IPS-11a (cell line): ENCODE measurements around the gene SYT17.

Experiments used
- H3K4me3 ChIP-seq: one replicate; pipeline ENCODE4 v1.5.1; 2013; ENCODE audit warnings: low read depth, low read length, control low read depth

Gene SYT17

DNA sequence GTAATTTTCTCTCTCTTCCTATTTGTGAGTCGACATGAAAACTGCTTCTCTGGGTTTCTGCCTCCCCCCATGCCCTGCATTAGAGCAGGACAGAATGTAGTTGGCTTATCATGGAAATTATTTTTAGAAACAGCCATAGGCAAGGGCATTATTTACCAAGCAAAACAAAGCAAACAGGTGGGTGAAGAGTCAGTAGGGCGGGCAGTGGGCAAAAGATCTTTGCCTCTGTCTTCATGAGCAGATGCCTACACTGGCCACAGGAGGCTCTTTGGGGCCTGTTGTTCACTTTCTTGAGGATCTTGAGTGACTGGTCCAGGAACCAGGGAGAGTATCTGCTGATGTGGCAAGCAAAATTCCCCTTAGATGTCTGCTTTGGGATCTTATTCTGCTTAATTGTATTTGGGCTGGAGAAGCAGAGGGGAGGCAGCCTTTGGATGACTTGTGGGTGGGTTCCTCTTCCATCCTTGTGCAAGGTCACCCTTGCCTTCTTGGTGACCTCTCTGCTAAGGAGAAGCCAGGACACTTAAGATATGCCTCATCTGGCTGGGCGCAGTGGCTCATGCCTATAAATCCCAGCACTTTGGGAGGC lies 75.0 kb downstream of the SYT17 start:
- no peak overlapping the region for H3K4me3 ChIP-seq

DNA sequence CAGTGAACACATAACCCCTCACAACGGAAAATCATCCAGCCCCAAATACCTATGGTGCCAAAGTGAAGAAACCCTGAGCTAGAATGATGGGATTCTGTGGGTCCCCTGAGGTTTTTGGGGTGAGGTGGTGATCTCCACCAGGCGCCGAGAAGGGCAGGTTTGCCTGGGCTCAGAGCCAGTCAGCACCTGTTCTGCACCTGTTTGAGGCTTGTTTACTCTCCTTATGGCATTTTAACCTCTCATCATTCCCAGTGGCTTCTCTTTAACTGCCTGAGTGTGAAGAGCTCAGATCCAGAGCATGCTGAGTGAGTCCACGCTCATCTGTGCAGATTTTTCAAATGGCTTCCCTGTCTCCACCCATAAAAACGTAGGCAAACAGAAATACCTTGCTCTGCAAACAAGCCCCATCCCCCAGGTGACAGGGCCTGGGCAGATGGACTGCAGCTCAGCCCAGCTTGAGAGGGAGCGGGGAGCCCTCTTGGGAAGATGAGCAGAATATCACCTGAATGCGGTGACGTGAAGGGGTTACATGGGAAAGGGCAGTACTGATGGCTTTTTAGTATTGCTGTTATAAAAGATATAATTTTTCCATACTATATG lies 77.4 kb downstream of the SYT17 start:
- H3K4me3 ChIP-seq = no peak overlapping the region

DNA sequence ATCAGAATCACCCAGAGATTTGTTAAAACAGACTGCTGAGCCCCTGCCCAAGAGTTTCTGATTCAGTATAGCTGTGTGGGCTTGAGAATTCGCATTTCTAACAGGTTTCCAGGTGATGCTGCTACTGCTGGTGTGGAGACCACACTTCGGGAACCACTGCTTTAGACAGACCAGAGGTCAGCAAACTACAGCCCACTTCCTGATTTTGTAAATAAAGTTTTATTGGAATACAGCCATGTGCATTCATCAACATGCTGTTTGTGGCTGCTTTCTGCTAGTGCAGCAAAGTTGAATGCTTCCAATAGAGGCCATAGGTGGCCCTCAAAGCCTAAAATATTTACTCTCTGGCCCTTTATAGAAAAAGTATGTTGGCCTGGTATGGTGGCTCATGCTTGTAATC lies 84.9 kb downstream of the SYT17 start:
- no peak overlapping the region for H3K4me3 ChIP-seq

DNA sequence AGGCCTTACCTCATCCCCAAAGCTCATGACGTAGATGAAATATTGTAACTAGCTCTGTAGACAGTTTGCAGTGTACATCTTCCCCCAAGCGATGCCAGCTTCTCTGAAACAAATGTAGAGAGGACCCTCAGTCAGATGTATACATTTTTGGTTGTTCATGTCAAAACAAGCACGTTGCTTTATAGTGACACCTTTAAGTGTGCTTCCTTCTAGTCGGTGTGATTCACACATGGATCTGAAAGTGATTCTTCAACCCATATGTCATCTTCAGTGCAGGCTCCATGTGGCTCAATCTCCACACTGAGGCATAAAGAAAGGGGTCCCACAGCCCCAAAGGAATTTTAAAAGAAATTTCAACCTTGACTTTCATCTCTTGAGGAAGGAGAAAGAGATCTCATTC lies 86.6 kb downstream of the SYT17 start:
- no peak overlapping the region for H3K4me3 ChIP-seq

DNA sequence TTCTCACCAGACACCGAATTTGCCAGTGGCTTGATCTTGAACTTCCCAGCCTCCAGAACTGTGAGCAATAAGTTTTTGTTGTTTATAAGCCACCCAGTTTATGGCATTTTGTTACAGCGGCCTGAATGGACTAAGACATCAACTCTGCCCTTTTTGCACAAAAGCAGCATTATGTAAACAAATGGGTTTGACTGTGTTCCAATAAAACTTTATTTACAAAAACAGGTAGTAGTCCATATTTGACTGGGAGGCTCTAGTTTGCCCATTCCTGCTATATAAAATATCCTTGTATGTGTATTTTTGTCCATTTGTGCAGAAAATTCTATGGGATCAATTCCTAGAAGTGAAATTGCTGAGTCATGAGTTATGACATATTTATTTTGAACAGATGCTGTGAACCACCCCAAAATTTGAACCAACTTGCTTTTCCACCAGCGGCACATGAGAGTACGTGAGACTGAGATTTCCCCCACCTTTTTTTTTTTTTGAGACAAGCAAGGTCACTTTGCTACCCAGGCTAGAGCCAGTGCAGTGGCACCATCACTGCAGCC lies 96.2 kb downstream of the SYT17 start:
- no peak overlapping the region for H3K4me3 ChIP-seq

DNA sequence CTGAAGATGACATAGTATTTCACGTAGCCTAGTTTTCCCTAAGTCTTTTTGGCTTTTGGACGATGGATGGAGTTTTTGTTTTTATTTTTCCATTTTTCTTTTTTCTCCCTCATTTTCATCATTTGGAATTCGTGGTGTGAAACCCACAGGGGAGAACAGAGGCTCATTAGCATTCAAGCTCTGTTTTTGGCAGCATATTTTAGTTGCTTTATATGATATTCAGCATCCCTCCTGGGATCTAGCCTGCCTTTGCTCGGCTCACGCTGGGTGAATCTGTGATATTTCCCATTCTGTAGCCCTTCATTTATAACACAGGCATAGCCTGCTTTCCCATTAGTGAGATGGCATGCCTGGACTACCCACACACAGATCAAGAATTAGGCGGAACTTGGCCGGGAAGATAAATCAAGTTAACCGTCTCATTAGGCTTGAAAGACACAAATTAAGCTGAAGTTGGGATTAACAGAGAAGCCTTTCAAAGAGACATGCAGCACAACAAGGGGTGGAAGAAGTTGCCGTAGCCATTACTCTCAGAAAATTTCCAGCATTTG lies 97.4 kb downstream of the SYT17 start:
- no peak overlapping the region for H3K4me3 ChIP-seq

DNA sequence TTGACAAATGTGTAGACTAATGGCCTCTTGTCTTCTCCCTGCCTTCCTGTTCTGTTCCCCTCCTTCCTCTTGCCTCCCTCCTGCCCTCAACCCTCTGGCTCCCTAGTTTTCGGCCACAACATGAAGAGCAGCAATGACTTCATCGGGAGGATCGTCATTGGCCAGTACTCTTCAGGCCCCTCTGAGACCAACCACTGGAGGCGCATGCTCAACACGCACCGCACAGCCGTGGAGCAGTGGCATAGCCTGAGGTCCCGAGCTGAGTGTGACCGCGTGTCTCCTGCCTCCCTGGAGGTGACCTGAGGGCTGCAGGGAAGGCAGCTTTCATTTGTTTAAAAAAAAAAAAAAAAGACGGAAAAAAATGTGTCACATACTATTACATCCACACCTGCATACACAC lies 98.7 kb downstream of the SYT17 start:
- H3K4me3 ChIP-seq = no peak overlapping the region

DNA sequence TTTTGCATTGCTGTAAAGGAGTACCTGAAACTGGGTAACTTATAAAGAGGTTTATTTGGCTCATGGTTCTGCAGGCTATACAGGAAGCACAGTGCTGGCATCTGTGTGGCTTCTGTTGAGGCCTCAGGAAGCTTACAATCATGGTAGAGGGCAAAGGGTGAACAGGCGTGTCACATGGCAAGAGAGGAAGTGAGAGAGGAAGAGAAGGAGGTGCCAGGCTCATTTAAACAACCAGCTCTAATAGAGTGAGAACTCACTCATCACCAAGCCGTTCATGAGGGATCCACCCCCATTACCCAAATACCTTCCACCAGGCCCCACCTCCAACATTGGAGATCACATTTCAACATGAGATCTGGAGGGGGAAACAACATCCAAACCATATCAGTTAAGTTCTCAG lies 101.1 kb downstream of the SYT17 start:
- no peak overlapping the region for H3K4me3 ChIP-seq

DNA sequence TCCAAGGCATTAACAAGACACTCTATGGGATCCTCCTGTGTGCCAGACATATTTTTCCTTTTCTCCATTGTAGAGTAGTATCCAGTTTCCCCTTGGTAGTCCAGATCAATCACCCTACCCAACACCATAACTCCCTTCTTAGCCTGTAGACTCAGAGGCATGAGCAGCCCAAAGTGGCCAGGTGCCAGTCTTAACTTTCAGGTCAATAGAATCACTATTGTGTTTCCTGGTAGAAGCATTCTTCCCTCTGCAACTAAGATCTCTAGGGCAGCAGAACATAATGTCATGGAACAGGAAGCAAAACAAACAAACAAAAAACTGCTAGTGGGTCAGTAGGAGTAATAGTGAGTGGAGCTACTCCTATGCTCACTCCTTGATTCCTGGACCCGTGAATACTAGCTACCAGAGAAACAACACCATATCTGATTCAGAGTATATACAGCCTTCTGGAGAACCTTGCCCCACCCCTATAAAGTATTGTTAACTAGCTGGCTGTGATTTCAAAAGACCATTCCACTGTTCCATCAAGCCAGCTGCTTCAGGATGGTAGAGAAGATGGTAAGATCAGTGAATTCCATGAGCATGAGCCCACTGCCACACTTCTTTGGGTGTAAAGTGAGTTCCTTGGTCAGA lies 106.2 kb downstream of the SYT17 start:
- no peak overlapping the region for H3K4me3 ChIP-seq

DNA sequence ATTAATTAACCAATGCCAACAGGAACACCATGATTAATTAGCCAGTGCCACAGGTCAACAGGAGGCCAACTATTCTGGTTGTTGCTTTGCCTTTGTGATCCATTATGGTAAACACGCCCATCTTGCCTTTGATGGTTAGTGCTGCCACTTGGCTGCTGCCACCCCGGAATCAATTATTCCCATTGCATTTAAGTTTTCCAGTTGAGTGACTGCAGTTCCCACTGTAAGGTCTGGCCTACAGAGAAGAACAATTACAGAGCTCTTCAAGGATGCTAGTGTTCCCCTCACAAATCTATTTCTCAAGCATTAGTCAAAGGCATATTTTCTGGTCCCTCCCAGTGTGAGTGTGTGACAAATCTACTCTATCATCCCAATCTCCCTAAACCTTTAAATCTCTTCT lies 110.4 kb downstream of the SYT17 start:
- H3K4me3 ChIP-seq = no peak overlapping the region

DNA sequence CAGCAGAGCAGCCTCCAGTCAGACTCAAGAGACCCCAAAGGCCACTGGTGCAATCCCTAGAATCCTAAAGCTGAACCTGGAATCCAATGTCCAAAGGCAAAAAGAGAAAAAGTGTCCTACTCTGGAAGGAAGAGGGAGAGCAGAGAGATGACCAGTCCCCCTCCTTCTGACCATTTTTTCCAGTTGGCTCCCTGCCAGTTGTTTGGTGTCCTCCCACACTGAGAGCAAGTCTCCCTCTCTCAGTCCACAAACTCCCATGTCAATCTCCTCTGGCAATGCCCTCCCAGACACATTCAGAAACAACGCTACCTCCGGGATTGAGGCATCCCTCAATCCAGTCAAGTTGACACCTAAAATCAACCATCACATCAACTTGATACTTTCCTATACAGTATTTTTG lies 113.2 kb downstream of the SYT17 start:
- no peak overlapping the region for H3K4me3 ChIP-seq

DNA sequence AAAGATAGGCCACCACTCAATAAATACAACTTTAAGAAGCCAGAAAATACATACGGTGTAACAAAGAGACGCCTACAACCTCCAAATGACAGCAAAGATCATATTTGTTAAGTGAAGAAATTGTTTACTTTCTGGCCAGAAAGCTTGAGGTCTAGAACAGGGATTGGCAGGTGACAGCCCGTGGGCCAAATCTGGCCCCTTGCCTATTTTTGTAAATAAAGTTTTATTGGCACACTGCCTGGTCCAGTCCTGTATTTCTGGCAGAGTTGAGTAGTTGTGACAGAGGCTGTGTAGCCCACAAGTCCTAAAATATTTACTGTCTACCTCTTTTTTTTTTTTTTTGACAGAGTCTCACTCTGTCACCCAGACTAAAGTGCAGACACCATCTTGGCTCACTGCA lies 114.1 kb downstream of the SYT17 start:
- no peak overlapping the region for H3K4me3 ChIP-seq

DNA sequence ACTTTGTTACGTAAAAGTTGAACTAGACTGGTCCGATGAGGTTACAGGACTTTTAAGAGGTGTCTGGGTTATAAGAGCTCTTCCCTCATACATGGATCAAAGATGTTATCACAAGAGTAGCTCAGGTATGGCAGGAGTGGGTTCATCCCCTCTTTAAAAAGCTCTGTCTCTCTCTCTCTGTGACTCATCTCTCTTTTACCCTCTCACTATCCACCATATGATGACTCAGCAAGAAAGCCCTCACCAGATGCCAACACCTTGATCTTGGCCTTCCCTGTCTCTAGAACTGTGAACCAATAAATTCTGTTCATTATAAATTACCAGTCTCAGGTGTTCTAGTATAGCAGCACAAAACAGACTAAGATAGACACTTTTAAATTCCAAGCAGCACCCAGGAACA lies 115.6 kb downstream of the SYT17 start:
- H3K4me3 ChIP-seq = no peak overlapping the region

DNA sequence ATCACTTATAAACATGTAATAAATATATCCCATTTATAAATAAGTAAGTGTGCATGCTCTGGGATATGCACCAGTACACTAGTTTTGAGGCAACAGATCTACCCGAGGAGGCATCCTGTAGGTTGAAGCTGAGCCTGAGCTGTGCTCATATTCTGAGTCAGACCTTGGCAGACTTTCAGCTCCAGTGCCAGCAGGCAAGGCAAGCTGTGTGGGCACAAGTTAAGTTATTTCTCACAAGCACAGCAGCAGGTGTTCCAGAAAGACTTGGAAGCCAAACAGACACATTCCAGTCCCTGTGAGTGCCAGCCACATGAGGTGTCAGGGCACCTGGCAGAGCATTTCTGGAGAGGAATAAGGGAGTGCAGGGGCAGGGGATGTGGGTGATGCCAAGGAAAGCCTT lies 116.2 kb downstream of the SYT17 start:
- no peak overlapping the region for H3K4me3 ChIP-seq

DNA sequence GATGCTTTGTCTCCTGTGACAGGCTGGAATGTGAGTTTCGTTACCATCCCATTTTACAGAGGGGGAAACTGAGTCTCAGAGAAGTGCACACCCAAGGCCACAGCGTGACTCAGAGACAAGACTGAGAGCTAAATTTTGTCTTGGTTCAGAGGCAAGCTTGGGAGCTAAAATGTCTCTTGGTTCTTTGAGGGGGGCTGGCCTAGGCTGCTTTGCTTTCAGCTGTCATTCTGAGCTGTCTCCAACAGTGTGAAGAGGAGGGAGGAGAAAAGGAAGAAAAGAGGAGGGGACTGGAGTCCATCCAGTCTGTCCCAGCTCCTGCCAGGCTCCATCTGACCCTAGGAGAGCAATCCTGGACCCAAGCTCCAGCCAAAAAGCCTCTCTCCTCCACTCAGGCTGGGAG lies 117.4 kb downstream of the SYT17 start, which contains the start of gene CLEC19A:
Gene CLEC19A, plus strand, starts transcription at position 301 of the 400 bp plus-strand sequence. CDS start 121 bp downstream, outside the sequence.
- no peak within 1 kb of the TSS for H3K4me3 ChIP-seq

DNA sequence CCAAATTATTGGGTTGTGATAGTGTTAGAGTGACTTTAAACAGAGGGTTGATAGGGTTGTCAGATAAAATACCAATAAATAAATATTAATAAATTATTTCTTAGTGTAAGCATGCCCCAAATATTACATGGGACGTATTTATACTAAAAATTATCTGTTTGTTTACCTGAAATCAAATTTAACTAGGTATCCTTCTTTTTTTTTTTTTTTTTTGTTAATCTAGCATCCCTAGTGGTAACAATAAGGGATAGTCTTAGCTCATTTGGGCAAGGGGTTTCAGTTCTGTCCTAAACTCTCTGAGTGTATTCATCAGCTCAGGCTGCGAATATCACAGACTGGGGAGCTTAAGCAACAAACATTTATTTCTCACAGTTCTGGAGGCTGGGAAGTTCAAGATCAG lies 118.8 kb downstream of the SYT17 start:
- no peak overlapping the region for H3K4me3 ChIP-seq

DNA sequence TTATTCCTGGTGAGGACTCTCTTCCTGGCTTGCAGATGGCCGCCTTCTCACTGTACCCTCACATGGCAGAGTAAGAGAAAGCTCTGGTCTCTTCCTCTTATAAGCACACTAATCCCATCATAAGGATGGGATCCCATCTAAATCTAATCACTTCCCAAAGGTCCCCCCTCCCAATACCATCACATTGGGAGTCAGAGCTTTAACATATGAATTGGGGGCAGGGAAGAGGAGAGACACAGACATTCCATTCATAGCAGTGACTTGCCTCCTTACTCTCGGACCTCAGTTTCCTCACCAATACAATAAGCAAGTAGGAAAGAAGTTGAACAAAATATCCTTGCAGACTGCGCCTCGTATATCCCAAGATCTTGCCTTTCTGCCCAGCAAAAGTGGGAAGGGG lies 119.2 kb downstream of the SYT17 start:
- no peak overlapping the region for H3K4me3 ChIP-seq

DNA sequence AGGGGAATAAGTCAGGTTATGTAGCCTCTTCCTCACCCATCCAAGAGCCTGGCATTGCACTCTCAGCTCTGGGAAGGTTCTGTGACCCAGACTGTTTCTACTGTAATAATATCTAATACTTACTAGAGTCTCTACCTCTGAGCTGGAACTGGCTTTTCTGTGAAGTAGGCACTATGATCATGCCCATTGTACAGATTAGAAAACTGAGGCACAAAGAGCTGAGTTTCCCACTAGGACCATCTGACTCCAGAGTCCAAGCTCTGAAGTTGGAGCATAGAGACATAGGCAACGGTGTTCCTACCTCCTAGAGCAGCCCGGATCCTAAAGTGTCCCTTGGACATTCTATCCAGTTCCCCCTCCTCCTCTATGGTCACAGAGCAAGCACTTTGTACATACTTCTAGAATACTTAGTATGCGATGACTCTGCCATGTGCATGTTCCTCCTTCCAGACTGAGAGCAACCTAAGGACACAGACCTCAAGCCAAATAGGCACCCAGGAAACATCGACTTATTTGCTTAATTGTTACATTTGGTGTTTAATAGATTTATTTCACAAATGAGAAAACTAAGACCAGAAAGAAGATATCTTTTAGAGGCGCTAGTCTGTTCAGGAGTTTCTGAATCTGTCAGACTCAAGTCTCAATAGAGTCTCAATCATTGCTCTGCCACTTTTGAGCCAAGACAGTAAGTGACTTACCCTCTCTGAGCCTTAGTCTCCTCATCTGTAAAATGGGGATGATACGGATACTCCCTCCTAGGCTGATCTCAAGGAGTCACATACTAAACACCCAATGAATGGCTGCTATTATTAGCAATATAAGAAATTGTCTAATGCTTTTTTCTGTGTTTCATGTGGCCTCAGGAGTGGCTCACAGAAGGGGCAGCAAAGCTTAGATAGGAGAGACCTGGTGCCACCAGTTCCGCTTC lies 121.1 kb downstream of the SYT17 start:
- no peak overlapping the region for H3K4me3 ChIP-seq

DNA sequence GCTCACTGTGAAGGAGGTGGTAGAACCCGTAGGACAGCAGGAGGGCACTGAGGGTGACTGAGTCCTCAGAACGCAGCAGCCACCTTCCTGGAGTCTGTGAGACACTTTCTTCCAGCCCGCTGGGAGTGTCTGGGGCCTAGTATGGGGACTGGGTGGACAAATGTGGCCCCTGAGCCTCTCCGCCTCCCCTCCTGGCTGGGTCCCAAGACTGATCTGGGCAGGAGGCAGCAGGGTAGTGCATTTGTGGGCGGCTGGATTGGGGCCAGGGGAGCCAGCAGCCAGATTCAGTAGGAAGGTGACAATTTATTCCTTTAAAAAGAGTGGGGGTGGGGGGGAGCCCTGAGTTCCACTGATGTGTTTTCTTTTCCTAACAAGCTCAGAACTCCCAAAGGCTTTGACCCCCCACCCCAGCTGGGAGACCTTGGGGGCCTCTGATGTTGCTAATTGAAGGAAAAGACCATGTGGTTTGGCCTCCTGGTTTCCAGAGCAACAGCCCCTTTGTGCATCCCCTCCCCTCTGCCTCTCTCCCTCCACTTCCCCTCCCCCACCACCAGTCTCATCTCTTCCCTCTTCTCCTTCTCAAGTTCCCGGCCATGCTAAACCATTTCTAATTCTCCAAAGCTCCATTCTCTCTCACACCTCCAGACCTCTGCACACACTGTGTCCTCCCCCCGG lies 121.9 kb downstream of the SYT17 start:
- no peak overlapping the region for H3K4me3 ChIP-seq

DNA sequence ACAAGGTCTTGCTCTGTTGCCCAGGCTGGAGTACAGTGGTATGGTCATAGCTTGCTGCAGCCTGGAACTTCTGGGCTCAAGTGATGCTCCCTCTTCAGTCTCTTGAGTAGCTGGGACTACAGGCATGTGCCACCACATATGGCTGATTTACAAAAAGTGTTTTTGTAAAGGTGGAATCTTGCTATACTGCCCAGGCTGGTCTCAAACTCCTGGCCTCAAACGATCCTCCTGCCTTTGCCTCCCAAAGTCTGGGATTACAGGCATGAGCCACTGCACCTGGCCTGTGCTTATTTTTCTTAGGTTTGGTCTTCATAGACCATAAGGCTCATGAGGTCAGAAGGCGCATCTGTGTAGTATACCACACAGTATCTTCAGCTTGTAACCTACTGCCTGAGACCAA lies 122.8 kb downstream of the SYT17 start:
- H3K4me3 ChIP-seq = no peak overlapping the region
